SK-N-DZ (cell line): Measurements from ENCODE around the gene ABHD16A.

Experiments
- DNase-seq: peaks from one replicate; pipeline ENCODE4 v3.0.0-alpha.2; 2015; ENCODE audit warnings: low spot score

ABHD16A gene

DNA sequence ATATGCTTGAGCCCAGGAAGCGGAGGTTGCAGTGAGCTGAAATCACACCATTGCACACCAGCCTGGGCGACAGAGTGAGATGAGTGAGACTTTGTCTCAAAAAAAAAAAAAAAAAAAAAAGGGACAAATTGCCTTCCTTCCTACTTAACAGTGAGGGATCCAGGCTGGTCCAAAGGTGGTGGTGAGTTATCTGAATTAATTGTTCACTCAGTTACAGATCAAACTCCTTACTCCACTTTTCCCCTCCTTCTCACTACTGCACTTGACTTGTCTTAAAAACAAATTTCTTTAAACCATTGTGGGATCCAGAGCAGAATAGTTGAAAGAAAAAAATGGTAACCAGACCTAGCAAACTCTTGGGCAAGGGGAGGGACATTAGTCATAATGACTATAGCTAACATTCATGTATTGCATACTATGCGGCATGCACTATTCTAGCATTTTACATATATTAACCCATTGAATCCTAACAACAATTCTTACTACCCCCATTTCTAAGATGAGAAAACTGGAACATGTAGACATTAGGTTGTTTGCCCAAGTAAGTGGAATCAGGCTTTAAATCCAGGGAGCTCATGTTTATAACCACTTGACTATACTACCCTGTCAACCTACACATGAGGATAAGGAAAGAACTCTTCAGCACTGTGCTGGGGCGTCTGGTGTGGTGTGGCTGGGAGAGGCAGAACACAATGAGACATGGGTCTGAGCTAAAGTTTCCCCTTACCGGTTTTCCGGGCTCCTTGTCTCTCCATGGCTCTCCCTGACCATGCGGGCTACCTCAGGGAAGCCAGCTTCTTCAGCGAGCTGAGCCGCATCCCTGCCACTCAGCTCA, 39.8 kb downstream of the ABHD16A start:
- DNase-seq = no peak

- no peak for DNase-seq
Measured at GRCh38 chr6:31662124-31662723, 40.9 kb downstream of the ABHD16A start.

DNA sequence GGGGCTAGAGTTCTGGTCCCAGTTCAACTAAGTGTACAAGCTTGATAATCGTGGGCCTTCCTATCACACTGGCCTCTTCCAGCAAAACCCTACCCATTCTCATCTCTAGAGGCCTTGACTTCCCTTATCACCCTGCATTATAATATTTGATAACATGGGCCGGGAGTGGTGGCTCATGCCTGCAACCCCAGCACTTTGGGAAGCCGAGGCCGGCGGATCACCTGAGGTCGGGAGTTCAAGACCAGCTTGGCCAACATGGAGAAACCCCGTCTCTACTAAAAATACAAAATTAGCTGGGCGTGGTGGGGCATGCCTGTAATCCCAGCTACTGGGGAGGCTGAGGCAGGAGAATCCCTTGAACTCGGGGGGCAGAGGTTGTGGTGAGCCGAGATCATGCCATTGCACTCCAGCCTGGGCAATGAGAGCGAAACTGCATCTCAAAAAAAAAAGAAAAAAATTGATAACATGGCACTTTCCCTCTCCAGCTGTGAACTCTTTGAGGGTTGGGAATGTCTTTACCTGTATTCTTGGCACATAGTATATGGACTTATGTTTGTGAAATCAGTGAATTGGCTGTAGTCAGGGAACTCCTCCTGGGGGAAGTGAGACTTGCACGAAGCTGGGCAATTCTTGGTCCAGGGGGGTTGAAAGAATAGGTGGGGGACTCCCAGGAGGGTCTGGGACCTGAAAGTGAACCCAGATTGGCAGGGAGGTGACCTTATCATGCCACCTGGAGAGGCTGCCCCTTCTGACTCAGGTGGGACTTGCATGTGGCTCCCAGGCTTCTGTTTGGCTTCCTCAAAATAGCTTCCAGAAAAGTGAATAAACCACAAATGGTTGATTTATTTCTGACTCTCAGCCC, 41.6 kb downstream of the ABHD16A start:
- DNase-seq = no peak

GRCh38 chr6:31660381-31661261, 42.5 kb downstream of the ABHD16A start, which contains the start of gene C6orf47:
TSS of gene C6orf47 (minus strand) at chr6:31660778. CDS start at chr6:31659947, 831 bp downstream.
- DNase-seq = peak; percentile 81

DNA sequence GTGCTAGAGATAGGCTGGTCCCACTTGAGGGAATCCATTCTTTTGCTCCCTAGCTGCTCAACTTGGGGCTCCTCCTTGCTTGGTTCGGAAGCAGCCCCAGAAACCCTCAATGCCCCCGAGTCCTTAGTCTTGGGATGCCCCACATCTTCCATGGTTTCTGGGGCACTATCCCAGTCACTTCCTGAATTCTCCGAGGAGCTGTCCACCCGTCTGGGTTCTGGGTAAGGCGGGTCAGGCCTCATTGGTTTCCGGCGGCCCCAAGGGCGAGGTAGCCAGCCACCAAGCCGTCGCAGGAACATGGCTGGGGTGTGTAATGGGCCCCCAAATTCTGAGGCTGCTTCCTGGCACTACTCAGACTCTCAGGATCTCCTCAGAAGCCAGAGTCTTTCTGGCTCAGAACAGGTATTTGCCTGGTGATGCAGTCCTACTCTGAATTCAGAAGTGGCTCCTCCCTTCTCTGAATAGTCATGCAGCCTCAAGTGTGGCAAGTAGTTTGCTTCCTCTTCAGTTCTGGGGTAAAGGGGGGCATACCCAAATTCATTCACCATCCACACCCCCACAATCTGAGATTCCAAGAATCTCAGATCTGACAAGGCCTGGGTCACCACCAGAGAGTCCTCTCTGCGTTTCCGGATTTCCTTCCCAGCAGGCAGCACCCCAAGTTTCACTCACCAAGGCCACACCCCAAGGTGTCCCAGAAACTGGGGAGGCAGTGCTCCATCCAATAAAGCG, 43.3 kb downstream of the ABHD16A start:
- DNase-seq = no peak

DNA sequence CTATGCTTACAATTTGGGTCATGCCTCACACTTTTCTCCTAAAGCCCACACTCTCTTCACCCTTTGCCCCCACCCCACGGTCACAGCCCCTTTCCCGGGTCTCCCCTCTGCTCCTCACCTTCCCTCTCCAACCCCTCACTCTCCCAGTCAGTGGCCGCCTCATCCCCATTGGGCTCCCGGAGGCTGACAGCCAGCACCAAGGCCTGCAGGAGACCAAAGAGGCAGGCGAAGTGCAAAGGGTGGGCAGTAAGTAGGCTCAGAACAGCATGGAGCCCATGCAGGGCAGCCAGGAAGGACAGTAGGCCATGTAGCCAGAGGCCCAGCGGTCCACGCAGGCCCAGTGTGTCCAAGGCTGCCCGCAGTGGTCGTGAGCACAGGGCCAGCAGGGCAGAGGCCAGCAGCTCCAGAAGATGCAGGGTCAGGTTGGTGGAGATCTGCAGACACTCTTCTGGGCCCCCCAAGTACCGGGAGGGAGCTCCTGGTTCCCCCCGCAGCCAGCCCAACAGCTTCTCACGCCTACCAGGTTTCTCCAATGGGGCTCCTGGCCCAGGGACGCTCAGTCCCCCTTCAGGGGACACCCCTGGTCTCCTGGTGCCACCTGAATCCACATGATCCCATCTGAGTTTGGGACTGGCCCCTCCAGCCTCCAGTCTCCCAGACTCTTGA, 44.0 kb downstream of the ABHD16A start:
- DNase-seq = no peak

DNA sequence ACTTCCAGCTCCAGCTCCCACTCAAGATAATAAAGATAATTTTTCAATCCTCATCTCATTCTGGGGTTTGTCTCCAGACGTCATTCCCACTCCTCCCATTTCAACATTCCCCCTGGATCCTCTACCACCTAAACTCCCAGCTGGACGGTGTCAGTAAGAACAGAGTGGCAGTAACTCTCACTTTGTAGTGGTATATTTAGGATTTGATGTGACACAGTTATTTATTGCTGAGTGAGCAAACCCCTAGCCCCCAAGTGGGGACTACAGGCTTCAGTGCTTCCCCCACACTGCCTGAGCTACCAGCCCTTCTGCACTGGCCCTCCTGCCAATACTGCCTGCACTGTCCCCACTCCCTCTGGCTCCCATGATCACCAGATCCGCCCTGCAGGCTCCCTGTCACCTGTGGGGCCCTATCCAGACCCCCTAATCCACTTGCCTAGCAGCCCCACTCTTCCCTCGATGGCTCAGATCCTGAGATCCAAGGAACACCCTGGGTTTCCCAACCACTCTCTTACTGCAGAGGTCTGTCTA, 44.9 kb downstream of the ABHD16A start:
- no peak for DNase-seq

DNA sequence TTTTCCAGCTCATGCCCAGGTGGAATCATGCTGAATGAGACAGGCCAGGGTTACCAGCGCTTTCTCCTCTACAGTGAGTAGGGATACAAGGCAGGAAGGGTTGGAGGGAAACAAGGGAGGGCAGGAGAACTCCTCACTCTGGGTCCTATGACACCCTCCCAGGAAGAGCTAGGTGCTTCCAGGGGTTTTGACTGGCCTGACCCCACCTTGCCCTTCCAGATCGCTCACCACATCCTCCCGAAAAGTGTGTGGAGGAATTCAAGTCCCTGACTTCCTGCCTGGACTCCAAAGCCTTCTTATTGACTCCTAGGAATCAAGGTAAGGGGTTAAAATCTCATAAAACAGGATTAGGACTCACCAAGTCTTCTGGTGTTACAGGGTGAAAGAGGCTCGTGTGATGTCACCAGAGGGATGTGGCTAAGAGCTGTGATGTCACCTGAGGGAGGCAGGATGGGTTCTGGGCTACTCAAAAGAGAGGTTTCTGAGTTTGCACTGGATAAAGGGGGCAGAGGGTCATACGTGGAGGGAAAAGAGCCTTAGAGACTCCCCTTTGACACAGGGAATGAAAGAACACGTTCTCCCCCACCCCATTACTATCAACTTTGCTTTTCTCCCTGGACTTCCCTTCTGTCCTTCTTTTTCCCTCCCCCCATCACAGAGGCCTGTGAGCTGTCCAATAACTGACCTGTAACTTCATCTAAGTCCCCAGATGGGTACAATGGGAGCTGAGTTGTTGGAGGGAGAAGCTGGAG, 45.5 kb downstream of the ABHD16A start:
- DNase-seq = no peak

- DNase-seq = no peak
Measured at GRCh38 chr6:31655349-31656237, 47.5 kb downstream of the ABHD16A start, which contains the start of gene APOM. TSS of gene APOM (plus strand) at chr6:31655894. CDS start at chr6:31655967, 73 bp downstream.

- DNase-seq = no peak
Measured at GRCh38 chr6:31654574-31655348, 48.4 kb downstream of the ABHD16A start.

GRCh38 chr6:31652925-31653724, 50.0 kb downstream of the ABHD16A start:
- DNase-seq = peak; percentile 96

DNA sequence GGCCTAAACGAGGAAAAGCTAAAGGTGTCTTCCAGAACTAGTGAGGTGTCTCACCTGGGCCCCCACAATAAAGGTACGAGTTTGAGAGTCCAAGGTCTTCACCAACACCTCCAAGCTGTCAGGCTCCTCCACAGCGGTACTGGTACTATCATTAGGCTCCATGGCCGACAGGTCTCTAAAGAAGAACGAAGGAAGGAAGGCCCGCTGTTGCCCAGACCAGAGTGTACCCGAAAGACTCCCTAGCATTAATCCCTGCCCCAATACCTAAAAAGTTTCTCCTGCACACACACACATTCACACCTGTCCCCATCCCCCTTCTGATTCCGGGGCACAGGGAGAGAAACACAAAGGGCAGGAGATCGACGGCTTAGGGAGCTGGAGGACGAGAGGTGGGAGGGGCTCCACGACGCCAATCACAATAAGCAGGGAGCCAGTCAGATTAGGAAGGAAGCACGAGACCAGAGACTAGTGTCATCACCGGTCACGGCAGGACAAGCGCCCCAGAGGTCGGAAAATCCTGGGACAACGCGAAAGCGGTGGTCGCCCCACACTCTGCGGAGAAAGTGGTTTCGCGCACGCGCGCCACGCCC, 51.4 kb downstream of the ABHD16A start:
- peak; percentile 71 for DNase-seq

DNA sequence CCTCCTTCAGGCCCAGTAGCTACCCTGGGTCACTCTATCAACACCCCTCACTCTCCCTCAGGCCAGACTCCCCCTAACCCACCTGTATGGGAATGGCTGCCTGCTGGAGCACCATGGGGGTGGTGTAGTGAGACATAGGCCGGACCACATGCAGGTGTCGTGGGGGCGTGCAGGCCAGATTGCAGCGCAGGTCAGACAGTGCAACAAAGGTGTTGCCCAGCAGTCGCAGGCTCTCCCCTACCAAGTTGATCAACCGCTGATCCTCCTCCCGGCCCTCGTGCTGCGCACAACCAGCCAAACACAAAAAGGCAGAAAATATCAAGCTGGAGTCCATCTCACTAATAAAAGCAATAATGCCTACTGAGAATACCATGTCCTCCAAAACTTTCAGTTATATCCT, 57.8 kb downstream of the ABHD16A start:
- no peak for DNase-seq

GRCh38 chr6:31643818-31644454, 59.2 kb downstream of the ABHD16A start:
- DNase-seq = no peak
